Mucosa of descending colon (tissue), 3 donors: ENCODE results near the gene TBC1D23. TPM values are rescaled to one million over a fixed set of nuclear protein-coding genes. Genes with fewer than 3 reads are reported as not detected.
"Not testable (repeated sequence)": the region's sequence is repeated elsewhere in the genome, so short reads cannot be mapped to it uniquely, and the experiment has no call there.

ENCODE experiments used
- ATAC-seq: fragments of 200-7000 bp; cut with Tn5 transposase; one replicate; pipeline ENCODE4 v1.9.1; 2020; ENCODE audit warnings: mild to moderate bottlenecking, moderate library complexity
- DNase-seq, 3 donors: peaks; one replicate each; pipeline ENCODE4 v3.0.0-alpha.2; 2020
- H3K36me3 ChIP-seq: fragments of 200-600 bp; one replicate; pipeline ENCODE4 v1.8.0; 2021; ENCODE audit warnings: low read depth, mild to moderate bottlenecking
- H3K4me1 ChIP-seq: fragments of 200-600 bp; one replicate; pipeline ENCODE4 v1.8.0; 2021; ENCODE audit warnings: low read depth, mild to moderate bottlenecking
- H3K4me3 ChIP-seq: fragments of 200-600 bp; one replicate; pipeline ENCODE4 v1.8.0; 2021; ENCODE audit warnings: mild to moderate bottlenecking
- H3K9me3 ChIP-seq: fragments of 200-600 bp; one replicate; pipeline ENCODE4 v1.8.0; 2021; ENCODE audit warnings: mild to moderate bottlenecking
- intact Hi-C, 2 donors: fragments of 100-400 bp; cut with DNase I in 1 of 2; cut with micrococcal nuclease in 1 of 2; formaldehyde crosslinking; loops; one replicate each; pipeline versions ENCODE4 v1.11.0 to v1.11.1; 2022; cut with DNase I, micrococcal nuclease
- total RNA-seq, 3 donors: library from RNA; stranded (reverse); fragmentation: NEBNext Ultra II Directional in 2 of 3; extraction: Animal tissue kit (Norgen Biotek cat#: 25700) in 2 of 3; gene quantifications; one replicate each; pipeline versions ENCODE4 v1.2.1 to v1.2.4, GENCODE V29; 2021 to 2023
- TF ChIP-seq, protein P1 (sequence below): fragments of 200-600 bp; IDR thresholded peaks from one replicate; pipeline ENCODE4 v1.8.0; 2022; ENCODE audit warnings: antibody characterized with exemption, mild to moderate bottlenecking
- donor health status: DM: no; HTN: no; CAD: no; lungs with moderate emphysema.
- donor health status: DM: no; HTN: no; CAD: no.
- donor health status: DM: no; HTN: yes; CAD: no.

Gene TBC1D23
- total RNA-seq, 3 donors from 2014 or later, result 43.5 to 45.6 (median 44.0) TPM

DNA sequence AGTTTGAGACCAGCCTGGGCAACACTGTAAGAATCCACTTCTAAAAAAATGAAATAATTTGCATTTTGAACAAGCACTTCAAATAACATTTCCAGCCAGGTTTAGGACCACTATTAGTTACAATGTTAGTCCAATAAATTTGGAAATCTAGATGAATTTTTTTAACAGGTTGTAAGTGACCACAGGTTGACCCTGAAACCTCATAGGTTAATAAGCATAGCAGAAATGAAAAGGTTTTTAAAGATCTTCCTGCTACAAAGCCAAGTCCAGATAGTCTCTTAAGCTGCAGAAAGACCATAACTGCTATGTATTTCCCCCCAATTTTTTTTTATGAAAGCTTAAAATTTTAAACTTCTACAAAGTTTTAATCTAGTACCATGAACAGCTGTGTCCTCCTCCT is 72.3 kb downstream of the TBC1D23 start:
- Histone ChIP-seq H3K4me1 (no peaks in the 10 kb centered on the region), H3K36me3 (no peaks in the 10 kb centered on the region), H3K9me3 (no peaks in the 10 kb centered on the region), H3K4me3 (no peak overlapping the region)
- no peak for DNase-seq
- TF ChIP-seq, protein P1, sequence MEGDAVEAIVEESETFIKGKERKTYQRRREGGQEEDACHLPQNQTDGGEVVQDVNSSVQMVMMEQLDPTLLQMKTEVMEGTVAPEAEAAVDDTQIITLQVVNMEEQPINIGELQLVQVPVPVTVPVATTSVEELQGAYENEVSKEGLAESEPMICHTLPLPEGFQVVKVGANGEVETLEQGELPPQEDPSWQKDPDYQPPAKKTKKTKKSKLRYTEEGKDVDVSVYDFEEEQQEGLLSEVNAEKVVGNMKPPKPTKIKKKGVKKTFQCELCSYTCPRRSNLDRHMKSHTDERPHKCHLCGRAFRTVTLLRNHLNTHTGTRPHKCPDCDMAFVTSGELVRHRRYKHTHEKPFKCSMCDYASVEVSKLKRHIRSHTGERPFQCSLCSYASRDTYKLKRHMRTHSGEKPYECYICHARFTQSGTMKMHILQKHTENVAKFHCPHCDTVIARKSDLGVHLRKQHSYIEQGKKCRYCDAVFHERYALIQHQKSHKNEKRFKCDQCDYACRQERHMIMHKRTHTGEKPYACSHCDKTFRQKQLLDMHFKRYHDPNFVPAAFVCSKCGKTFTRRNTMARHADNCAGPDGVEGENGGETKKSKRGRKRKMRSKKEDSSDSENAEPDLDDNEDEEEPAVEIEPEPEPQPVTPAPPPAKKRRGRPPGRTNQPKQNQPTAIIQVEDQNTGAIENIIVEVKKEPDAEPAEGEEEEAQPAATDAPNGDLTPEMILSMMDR, result no peak
- ATAC-seq, result no peak
- intact Hi-C loops, result no loop called here

DNA sequence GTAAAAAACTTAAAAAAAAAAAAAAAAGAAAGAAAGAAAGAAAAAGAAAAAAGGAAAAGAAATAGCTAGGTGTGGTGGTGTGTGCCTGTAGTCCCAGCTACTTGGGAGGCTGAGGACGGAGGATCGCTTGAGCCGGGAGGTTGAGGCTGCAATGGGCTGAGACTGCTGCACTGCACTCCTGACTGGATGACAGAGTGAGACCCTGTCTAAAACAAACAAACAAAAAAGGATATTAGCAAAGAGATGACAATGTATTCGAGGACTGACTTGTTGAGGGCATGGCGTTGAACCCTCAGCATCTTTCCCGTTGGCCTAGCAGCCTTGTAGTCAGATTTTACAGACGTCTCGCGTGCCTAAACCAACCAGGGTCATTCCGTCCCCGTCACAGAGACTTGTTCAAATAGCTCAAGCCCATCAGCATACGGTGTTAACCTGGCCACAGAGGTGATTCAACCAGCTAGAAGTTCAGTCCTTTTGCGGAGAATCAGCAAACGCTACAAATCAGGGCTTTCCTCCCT is 73.2 kb downstream of the TBC1D23 start:
- Histone ChIP-seq H3K9me3 (no peaks in the 10 kb centered on the region), H3K4me3 (peak overlapping the region; percentile 51), H3K36me3 (no peaks in the 10 kb centered on the region), H3K4me1 (no peaks in the 10 kb centered on the region)
- TF ChIP-seq, protein P1, result no peak
- DNase-seq (no peak), ATAC-seq (peak; percentile 7)
- intact Hi-C loops, result no loop called here

DNA sequence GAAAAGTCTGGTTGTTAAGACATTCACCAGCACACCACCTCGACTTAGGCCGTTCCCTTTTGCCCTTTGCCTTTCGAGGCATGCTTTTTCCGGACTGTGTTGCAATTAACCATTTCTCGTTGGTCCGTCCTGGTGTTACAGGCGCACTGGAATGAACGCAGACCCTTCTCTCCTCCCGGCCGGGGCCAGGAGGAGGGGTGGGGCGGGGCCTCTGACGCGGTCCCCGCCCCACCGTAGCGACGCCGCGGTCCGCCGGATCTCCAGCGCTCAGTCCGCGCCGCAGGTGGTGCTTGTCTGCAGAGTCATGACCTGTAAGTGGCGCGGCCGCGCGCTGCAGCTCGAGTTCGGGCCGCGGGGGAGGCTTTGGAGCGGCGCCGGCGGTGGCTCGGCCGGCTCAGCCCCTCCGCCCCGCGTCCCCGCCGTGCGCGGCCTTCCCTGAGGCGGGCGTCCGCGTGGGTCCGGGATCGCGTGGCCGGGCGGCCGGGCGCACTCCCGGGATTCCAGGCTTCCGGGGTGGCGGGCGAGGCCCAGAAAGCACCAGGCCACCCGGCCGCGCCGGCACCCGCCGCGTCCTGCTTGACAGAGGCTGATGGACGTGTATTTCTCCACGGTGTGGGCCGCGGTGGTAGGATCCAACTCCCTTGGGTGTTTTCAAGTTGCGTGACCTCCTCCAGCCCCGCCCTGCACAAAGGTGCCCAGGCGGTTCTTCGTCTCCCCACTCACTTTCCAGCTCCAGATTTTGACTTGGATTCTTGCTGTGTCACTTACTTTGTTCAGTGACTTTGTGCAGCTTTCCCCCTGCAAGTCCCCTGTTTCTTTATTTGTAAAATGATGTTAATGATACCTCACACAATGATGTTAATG is 73.9 kb downstream of the TBC1D23 start, which contains the start of gene NIT2:
NIT2 (plus strand) TSS at position 270 of the 864 bp plus-strand sequence; CDS start at position 305, 35 bp downstream.
- Histone ChIP-seq H3K4me3 (peak within 1 kb of the TSS; percentile 51), H3K9me3 (no peaks in the 10 kb centered on the region), H3K4me1 (no peaks in the 10 kb centered on the region), H3K36me3 (no peaks in the 10 kb centered on the region)
- TF ChIP-seq, protein P1, result no peak
- ATAC-seq (peak; percentile 98), DNase-seq (peak; percentile 87 to 92 (median 88))
- intact Hi-C loops, result no loop called here

DNA sequence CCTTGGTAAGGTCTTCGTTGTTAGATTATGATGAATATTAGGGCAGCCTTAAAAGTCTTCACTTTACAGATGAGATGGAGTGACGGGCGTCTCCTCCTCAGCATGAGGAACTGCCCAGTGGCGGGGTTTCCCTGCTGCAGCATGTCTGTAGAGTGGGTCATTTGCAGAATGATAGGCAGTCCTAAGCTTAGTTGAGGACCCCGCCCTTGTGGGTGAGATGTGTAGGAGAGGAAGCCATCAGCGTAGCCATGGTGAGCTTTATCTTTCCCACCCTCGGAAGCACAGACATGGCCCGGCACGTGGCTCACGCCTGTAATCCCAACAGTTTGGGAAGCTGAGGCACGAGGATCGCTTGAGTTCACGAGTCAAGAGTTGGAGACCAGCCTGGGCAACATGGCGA is 74.6 kb downstream of the TBC1D23 start:
- intact Hi-C loops, result no loop called here
- peak; percentile 40 for ATAC-seq

DNA sequence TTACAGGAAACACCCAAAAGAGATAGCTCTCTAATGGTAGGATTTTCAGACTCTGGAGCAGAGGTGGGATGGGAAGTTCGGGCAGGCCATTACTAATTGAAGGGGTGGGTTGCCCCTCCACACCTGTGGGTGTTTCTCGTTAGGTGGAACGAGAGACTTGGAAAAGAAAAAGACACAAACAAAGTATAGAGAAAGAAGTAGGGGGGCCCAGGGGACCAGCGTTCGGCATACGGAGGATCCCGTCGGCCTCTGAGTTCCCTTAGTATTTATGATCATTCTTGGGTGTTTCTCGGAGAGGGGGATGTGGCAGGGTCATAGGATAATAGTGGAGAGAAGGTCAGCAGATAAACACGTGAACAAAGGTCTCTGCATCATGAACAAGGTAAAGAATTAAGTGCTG is 75.4 kb downstream of the TBC1D23 start:
- intact Hi-C loops, H3K36me3 ChIP-seq, ATAC-seq, H3K4me3 ChIP-seq, H3K9me3 ChIP-seq, H3K4me1 ChIP-seq, DNase-seq: not testable (repeated sequence)

More for the DNA sequence above, 74.6 kb downstream of the TBC1D23 start:
- no peaks in the 10 kb centered on the region for H3K9me3 ChIP-seq
- no peak overlapping the region for H3K4me3 ChIP-seq
- no peaks in the 10 kb centered on the region for H3K36me3 ChIP-seq
- no peaks in the 10 kb centered on the region for H3K4me1 ChIP-seq
- DNase-seq, result peak in 2 of 3 donors; percentile 29 to 63
- TF ChIP-seq, protein P1, result no peak

DNA sequence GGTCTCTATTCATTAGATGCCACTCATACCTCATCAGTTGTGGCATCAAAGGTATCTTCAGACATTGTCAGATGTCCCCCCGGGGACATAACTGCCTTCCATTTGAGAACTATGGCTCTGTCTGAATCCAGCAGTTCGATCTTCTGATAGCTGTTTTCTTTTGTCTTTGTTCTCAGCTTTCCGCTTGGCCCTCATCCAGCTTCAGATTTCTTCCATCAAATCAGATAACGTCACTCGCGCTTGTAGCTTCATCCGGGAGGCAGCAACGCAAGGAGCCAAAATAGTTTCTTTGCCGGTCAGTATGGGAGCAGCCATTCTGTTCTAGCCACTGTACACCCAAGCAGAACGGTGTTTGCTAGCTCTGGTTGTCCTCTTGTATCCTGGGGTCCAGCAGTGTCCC is 78.1 kb downstream of the TBC1D23 start:
- Histone ChIP-seq H3K36me3 (peaks cover 4% of the 10 kb centered on the region), H3K4me3 (no peak overlapping the region), H3K9me3 (no peaks in the 10 kb centered on the region), H3K4me1 (no peaks in the 10 kb centered on the region)
- ATAC-seq (no peak), DNase-seq (no peak)
- intact Hi-C loops, result no loop called here
- TF ChIP-seq, protein P1, result no peak
